HFFc6 (cell line): Measurements from ENCODE around the gene FRAT2. TPM values are rescaled to one million over a fixed set of nuclear protein-coding genes. Genes with fewer than 3 reads are reported as not detected.

Experiments used
- DNase-seq: peaks from one replicate; pipeline ENCODE4 v3.0.0-alpha.2; 2018
- H3K27ac Mint-ChIP-seq: 2 replicates; pipeline ENCODE4 v1.8.0; 2020; ENCODE audit warnings: mild to moderate bottlenecking, mixed read lengths
- H3K27me3 Mint-ChIP-seq: 2 replicates; pipeline ENCODE4 v1.8.0; 2021; ENCODE audit warnings: mild to moderate bottlenecking, moderate library complexity, mixed read lengths; ENCODE audit not compliant: insufficient read depth
- H3K36me3 Mint-ChIP-seq: 2 replicates; pipeline ENCODE4 v1.8.0; 2021; ENCODE audit warnings: low read depth, mixed read lengths
- H3K4me1 Mint-ChIP-seq: 2 replicates; pipeline ENCODE4 v1.8.0; 2020; ENCODE audit warnings: low read depth, mixed read lengths
- H3K4me3 Mint-ChIP-seq: 2 replicates; pipeline ENCODE4 v1.8.0; 2020; ENCODE audit warnings: mild to moderate bottlenecking, moderate library complexity, mixed read lengths
- H3K9me3 Mint-ChIP-seq: 2 replicates; pipeline ENCODE4 v1.8.0; 2020; ENCODE audit warnings: mild to moderate bottlenecking, mixed read lengths
- CTCF ChIP-seq: fragments of 200-600 bp; sonication (generic); IDR thresholded peaks from 2 replicates; pipeline ENCODE4 v1.5.0; 2021; ENCODE audit warnings: antibody characterized with exemption, mild to moderate bottlenecking
- total RNA-seq, 6 experiments: library from RNA; stranded (reverse); fragmentation: NEBNext Ultra II Directional; extraction: Animal tissue kit (Norgen Biotek cat#: 25700); gene quantifications; 2 replicates in 1 of 6; 3 replicates in 5 of 6; pipeline ENCODE4 v1.2.3, GENCODE V29; 2021

Gene FRAT2
- total RNA-seq, 6 experiments from 2014 or later, result 2.2 to 2.9 (median 2.6) TPM

- Mint-ChIP-seq H3K36me3 (no peaks in the 10 kb centered on the region), H3K4me3 (no peak overlapping the region), H3K27ac (no peak overlapping the region), H3K9me3 (no peaks in the 10 kb centered on the region), H3K4me1 (no peaks in the 10 kb centered on the region; the same call in 1 of the 2 replicates), H3K27me3 (peaks cover 15% of the 10 kb centered on the region)
- no peak for TF ChIP-seq CTCF
- DNase-seq, result no peak
Observed at GRCh38 chr10:97302088-97302791, 32.3 kb downstream of the FRAT2 start.

- DNase-seq, result no peak
- H3K36me3 Mint-ChIP-seq, result no peaks in the 10 kb centered on the region
- no peak overlapping the region for H3K4me3 Mint-ChIP-seq
- H3K4me1 Mint-ChIP-seq, result no peaks in the 10 kb centered on the region; the same call in 1 of the 2 replicates
- no peaks in the 10 kb centered on the region for H3K9me3 Mint-ChIP-seq
- TF ChIP-seq CTCF, result no peak
- no peak overlapping the region for H3K27ac Mint-ChIP-seq
- H3K27me3 Mint-ChIP-seq, result peaks cover 9% of the 10 kb centered on the region
Observed at GRCh38 chr10:97300980-97301379, 33.5 kb downstream of the FRAT2 start.

- no peak for DNase-seq
- H3K4me3 Mint-ChIP-seq, result no peak overlapping the region
- no peak for TF ChIP-seq CTCF
- no peaks in the 10 kb centered on the region for H3K36me3 Mint-ChIP-seq
- H3K4me1 Mint-ChIP-seq, result no peaks in the 10 kb centered on the region; the same call in 1 of the 2 replicates
- H3K9me3 Mint-ChIP-seq, result no peaks in the 10 kb centered on the region
- H3K27ac Mint-ChIP-seq, result no peak overlapping the region
- peaks cover 10% of the 10 kb centered on the region for H3K27me3 Mint-ChIP-seq
Observed at GRCh38 chr10:97298223-97298571, 36.3 kb downstream of the FRAT2 start.

GRCh38 chr10:97297556-97298222 is 36.8 kb downstream of the FRAT2 start:
- Mint-ChIP-seq H3K4me3 (no peak overlapping the region), H3K27ac (no peak overlapping the region), H3K36me3 (no peaks in the 10 kb centered on the region), H3K27me3 (peaks cover 12% of the 10 kb centered on the region), H3K4me1 (peaks cover 3% of the 10 kb centered on the region), H3K9me3 (no peaks in the 10 kb centered on the region)
- DNase-seq, result no peak
- TF ChIP-seq CTCF, result no peak

GRCh38 chr10:97292862-97293198 is 41.7 kb downstream of the FRAT2 start:
- peaks cover 5% of the 10 kb centered on the region; the same call in 1 of the 2 replicates for H3K36me3 Mint-ChIP-seq
- H3K9me3 Mint-ChIP-seq, result no peaks in the 10 kb centered on the region
- peaks cover 9% of the 10 kb centered on the region; the same call in 1 of the 2 replicates for H3K27me3 Mint-ChIP-seq
- peak overlapping the region; percentile 98 for H3K4me3 Mint-ChIP-seq
- no peak for TF ChIP-seq CTCF
- peak overlapping the region; percentile 98 for H3K27ac Mint-ChIP-seq
- H3K4me1 Mint-ChIP-seq, result peaks cover 17% of the 10 kb centered on the region
- DNase-seq, result no peak
